Fibroblast of villous mesenchyme (primary cell): ENCODE measurements around the gene ACYP2. TPM values are rescaled to one million over a fixed set of nuclear protein-coding genes. Genes with fewer than 3 reads are reported as not detected.
"Not testable (repeated sequence)": the region's sequence is repeated elsewhere in the genome, so short reads cannot be mapped to it uniquely, and the experiment has no call there.

Experiments
- DNase-seq: peaks from one replicate; pipeline ENCODE4 v3.0.0-alpha.2; 2010; ENCODE audit warnings: low read depth
- H3K4me3 ChIP-seq: 2 replicates; pipeline ENCODE4 v1.5.1; 2011; ENCODE audit warnings: low read depth, mild to moderate bottlenecking, low read length
- CTCF ChIP-seq: IDR thresholded peaks from 2 replicates; pipeline ENCODE4 v1.5.1; 2012; ENCODE audit warnings: low read depth, mild to moderate bottlenecking, low read length; ENCODE audit not compliant: insufficient read depth
- total RNA-seq: library from RNA; depleted of rRNA; stranded (reverse); fragments of >200 nt; gene quantifications from 2 replicates; pipeline ENCODE4 v1.2.3, GENCODE V29; 2012

Gene ACYP2
- 7.4 and 16.0 TPM in 2 replicates for total RNA-seq

- H3K4me3 ChIP-seq, result peak within 1 kb of the TSS; percentile 84
- DNase-seq, result peak; percentile 95
- TF ChIP-seq CTCF, result peak; percentile 33
Observed at GRCh38 chr2:54115284-54116137, at the start of gene ACYP2. TSS of gene ACYP2 (plus strand) at chr2:54115615.

GRCh38 chr2:54065891-54066290, 49.5 kb upstream of the ACYP2 start:
- DNase-seq, result no peak
- H3K4me3 ChIP-seq, result no peak overlapping the region
- TF ChIP-seq CTCF, result no peak

GRCh38 chr2:54067851-54068375, 47.5 kb upstream of the ACYP2 start:
- no peak overlapping the region for H3K4me3 ChIP-seq
- no peak for DNase-seq

GRCh38 chr2:54072483-54072882, 42.9 kb upstream of the ACYP2 start:
- H3K4me3 ChIP-seq, result not testable (repeated sequence)

More at GRCh38 chr2:54067851-54068375, 47.5 kb upstream of the ACYP2 start:
- TF ChIP-seq CTCF, result no peak

GRCh38 chr2:54073796-54074195, 41.6 kb upstream of the ACYP2 start:
- DNase-seq, result no peak
- no peak overlapping the region for H3K4me3 ChIP-seq
- no peak for TF ChIP-seq CTCF

More at GRCh38 chr2:54072483-54072882, 42.9 kb upstream of the ACYP2 start:
- DNase-seq, result not testable (repeated sequence)

- no peak for DNase-seq
Observed at GRCh38 chr2:54074606-54075341, 40.6 kb upstream of the ACYP2 start.

More at GRCh38 chr2:54074606-54075341, 40.6 kb upstream of the ACYP2 start:
- TF ChIP-seq CTCF, result no peak
- no peak overlapping the region for H3K4me3 ChIP-seq
